ENCODE data around the gene CABP2.
A peak's percentile ranks its signal among the peaks of the same experiment; 100 is the strongest.

Gene CABP2

DNA sequence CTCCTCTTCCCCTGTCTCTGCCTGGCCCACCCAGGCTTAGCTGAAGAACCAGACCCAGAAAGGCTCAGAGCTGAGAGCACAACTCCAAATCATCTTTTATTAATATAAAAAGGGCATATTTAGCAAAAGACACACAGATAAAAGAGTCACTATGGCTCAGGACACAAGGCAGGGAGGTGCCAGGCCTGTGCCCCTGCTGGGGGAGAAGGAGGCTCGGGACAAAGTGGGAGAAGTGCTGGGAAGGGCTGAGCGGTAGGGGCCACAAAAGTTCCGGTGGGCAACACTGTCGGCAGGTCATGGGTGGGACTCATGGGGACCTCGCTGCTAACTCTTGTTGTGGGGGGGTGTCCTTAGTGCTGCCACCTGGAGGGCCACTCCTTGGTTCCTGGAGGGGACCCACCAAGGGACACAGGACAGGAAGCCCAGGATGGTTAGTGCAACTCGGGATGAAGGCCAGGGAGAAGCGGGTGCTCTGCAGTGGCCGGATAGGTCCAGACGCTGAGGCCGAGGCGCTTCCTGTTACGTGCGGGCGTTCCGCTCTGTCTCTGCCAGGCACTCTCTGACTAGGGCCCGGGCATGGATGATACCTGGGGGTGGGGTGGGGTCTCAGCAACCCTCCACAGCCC lies 16.7 kb downstream of the CABP2 start:
- FAIRE-seq (no peak), DNase-seq (ENCODE audit: insufficient read length) (no peak)
- no peak for TF ChIP-seq POLR2A (IDR thresholded peaks at IDR 0.05; ENCODE audit: low read depth, low read length)
- TF ChIP-seq TAF1 (IDR thresholded peaks at IDR 0.05; ENCODE audit: borderline replicate concordance, low read depth, low read length) = no peak
- TF ChIP-seq POLR2AphosphoS5 (IDR thresholded peaks at IDR 0.05; ENCODE audit: low read depth, low read length) = no peak

- TF ChIP-seq TAF1 (IDR thresholded peaks at IDR 0.05; ENCODE audit: borderline replicate concordance, low read depth, low read length) (no peak), POLR2AphosphoS5 (IDR thresholded peaks at IDR 0.05; ENCODE audit: low read depth, low read length) (no peak), POLR2A (IDR thresholded peaks at IDR 0.05; ENCODE audit: low read depth, low read length) (no peak)
- DNase-seq (ENCODE audit: insufficient read length) = peak; percentile 82
- peak; percentile 96 for FAIRE-seq
Observed at GRCh38 chr11:67505605-67506396, 17.4 kb downstream of the CABP2 start.

GRCh38 chr11:67504950-67505581 lies 18.2 kb downstream of the CABP2 start, which contains the start of gene PITPNM1:
TSS of gene PITPNM1 (minus strand) at chr11:67505363. CDS start at chr11:67504180, 1,183 bp downstream.
- TF ChIP-seq POLR2A (IDR thresholded peaks at IDR 0.05; ENCODE audit: low read depth, low read length) = peak; percentile 23; the same call in 1 of the 2 replicates
- TF ChIP-seq POLR2AphosphoS5 (IDR thresholded peaks at IDR 0.05; ENCODE audit: low read depth, low read length) = no peak
- DNase-seq (ENCODE audit: insufficient read length) (peak; percentile 90), FAIRE-seq (no peak)

- FAIRE-seq (no peak), DNase-seq (ENCODE audit: insufficient read length) (no peak)
- TF ChIP-seq POLR2AphosphoS5 (IDR thresholded peaks at IDR 0.05; ENCODE audit: low read depth, low read length) (no peak), POLR2A (IDR thresholded peaks at IDR 0.05; ENCODE audit: low read depth, low read length) (no peak), TAF1 (IDR thresholded peaks at IDR 0.05; ENCODE audit: borderline replicate concordance, low read depth, low read length) (no peak)
Observed at GRCh38 chr11:67504005-67504949, 19.0 kb downstream of the CABP2 start.

- TF ChIP-seq TAF1 (IDR thresholded peaks at IDR 0.05; ENCODE audit: borderline replicate concordance, low read depth, low read length) (no peak), POLR2A (IDR thresholded peaks at IDR 0.05; ENCODE audit: low read depth, low read length) (no peak), POLR2AphosphoS5 (IDR thresholded peaks at IDR 0.05; ENCODE audit: low read depth, low read length) (no peak)
- no peak for FAIRE-seq
- DNase-seq (ENCODE audit: insufficient read length) = no peak
Observed at GRCh38 chr11:67503119-67504004, 19.9 kb downstream of the CABP2 start.

- no peak for TF ChIP-seq POLR2AphosphoS5 (IDR thresholded peaks at IDR 0.05; ENCODE audit: low read depth, low read length)
- no peak for TF ChIP-seq POLR2A (IDR thresholded peaks at IDR 0.05; ENCODE audit: low read depth, low read length)
- TF ChIP-seq TAF1 (IDR thresholded peaks at IDR 0.05; ENCODE audit: borderline replicate concordance, low read depth, low read length) = no peak
- FAIRE-seq = no peak
- no peak for DNase-seq (ENCODE audit: insufficient read length)
Observed at GRCh38 chr11:67502328-67502979, 20.8 kb downstream of the CABP2 start.

DNA sequence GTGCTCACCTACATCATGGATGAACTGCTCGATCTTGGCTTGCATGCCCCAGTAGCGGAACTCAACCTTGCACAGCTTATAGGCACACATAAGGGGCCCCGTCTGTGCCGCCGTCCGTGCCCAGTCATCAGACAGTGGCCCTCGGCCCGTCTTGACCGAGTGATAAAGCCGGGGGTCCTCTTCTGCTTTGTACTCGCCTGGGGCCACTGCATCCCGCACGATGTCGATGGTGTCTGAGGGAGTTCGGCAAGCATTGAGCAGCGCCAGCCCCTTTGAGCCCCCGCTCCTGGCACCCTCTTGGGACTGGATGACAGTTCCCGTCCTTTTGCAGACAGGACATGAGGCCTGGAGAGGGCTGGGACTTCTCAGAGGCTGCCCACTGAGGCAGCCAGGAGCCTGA lies 21.4 kb downstream of the CABP2 start:
- no peak for DNase-seq (ENCODE audit: insufficient read length)
- TF ChIP-seq POLR2A (IDR thresholded peaks at IDR 0.05; ENCODE audit: low read depth, low read length) (no peak), POLR2AphosphoS5 (IDR thresholded peaks at IDR 0.05; ENCODE audit: low read depth, low read length) (no peak), TAF1 (IDR thresholded peaks at IDR 0.05; ENCODE audit: borderline replicate concordance, low read depth, low read length) (no peak)
- FAIRE-seq = no peak

DNA sequence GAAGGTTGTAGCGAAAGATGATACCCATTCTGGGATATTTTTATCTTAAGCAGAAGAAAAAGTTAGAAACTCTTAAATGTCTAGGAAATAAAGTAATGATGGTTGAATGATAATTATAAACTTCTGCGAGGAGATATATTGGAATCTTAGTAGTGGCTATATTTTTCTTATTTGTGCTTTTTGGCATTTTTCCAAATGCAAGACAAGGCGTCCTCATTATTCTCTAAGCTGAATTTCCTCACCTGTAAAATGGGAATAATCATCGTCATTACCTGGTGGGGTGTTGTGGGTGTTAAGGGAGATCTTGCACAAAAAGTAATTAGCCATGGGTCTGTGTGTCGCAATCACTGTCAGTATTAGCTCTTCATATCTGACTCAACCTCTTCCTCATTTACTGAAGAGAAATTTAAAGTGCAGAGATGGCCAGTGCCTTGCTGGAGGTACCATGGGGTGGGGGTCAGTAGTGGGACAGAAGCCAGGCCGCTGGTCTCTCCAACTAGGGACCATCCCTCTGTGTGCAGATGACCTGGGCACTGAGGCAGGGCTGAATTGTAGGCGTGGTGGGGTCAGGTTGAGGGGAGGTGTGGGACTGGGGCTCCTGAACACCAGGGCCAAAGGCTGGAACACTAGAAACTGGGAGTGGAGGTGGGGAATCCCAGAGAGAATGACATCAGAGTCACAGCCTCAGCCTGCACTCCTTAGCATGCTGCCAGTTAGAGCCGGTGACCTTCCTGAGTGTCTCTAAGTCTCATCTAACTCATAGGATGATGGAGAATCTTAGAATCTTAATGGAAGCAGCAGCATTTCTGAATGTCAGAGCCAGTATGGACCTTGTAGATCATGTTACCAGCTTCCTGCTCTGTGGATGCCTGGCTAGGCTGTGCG lies 22.2 kb downstream of the CABP2 start:
- DNase-seq (ENCODE audit: insufficient read length) = no peak
- TF ChIP-seq POLR2A (IDR thresholded peaks at IDR 0.05; ENCODE audit: low read depth, low read length) (no peak), TAF1 (IDR thresholded peaks at IDR 0.05; ENCODE audit: borderline replicate concordance, low read depth, low read length) (no peak), POLR2AphosphoS5 (IDR thresholded peaks at IDR 0.05; ENCODE audit: low read depth, low read length) (no peak)
- peak; percentile 9 for FAIRE-seq

GRCh38 chr11:67500484-67500821 lies 22.8 kb downstream of the CABP2 start:
- TF ChIP-seq POLR2AphosphoS5 (IDR thresholded peaks at IDR 0.05; ENCODE audit: low read depth, low read length) = no peak
- TF ChIP-seq TAF1 (IDR thresholded peaks at IDR 0.05; ENCODE audit: borderline replicate concordance, low read depth, low read length) = no peak
- TF ChIP-seq POLR2A (IDR thresholded peaks at IDR 0.05; ENCODE audit: low read depth, low read length) = no peak
- FAIRE-seq = no peak

More at GRCh38 chr11:67500484-67500821, 22.8 kb downstream of the CABP2 start:
- no peak for DNase-seq (ENCODE audit: insufficient read length)
